Measurements from ENCODE around the gene CDYL. TPM values are rescaled to one million over a fixed set of nuclear protein-coding genes. Genes with fewer than 3 reads are reported as not detected.

CDYL gene
- total and polyA plus RNA-seq, 7 donors = 14.2 to 82.8 (median 37.9) TPM

- H3K4me3 ChIP-seq = no peak overlapping the region
- no peaks in the 10 kb centered on the region for H3K27me3 ChIP-seq
- peaks cover 0 to 17% (median 12%) of the 10 kb centered on the region in 4 donors for H3K4me1 ChIP-seq
- WGBS, 2 donors = 98 to 99% methylated on average over 2 of the region's 2 CpGs
- no peak overlapping the region for H3K27ac ChIP-seq
- no peak for DNase-seq
- no peaks in the 10 kb centered on the region for H3K36me3 ChIP-seq
- no peaks in the 10 kb centered on the region for H3K9me3 ChIP-seq
- TF ChIP-seq POLR2AphosphoS5 (IDR thresholded peaks at IDR 0.05) (no peak), CTCF (IDR thresholded peaks at IDR 0.05) (no peak), POLR2A (IDR thresholded peaks at IDR 0.05) (no peak), EP300 (IDR thresholded peaks at IDR 0.05) (no peak)
- intact Hi-C loops (cut with DNase I) = no loop called here
Observed at GRCh38 chr6:4816904-4817303, 40.7 kb downstream of the CDYL start.

GRCh38 chr6:4817551-4817950, 41.3 kb downstream of the CDYL start:
- no peaks in the 10 kb centered on the region for H3K9me3 ChIP-seq
- intact Hi-C loops (cut with DNase I) = no loop called here
- WGBS, 2 donors = 74 to 82% methylated on average over 4 of the region's 4 CpGs
- H3K27ac ChIP-seq = no peak overlapping the region
- no peaks in the 10 kb centered on the region for H3K27me3 ChIP-seq
- DNase-seq = no peak
- H3K4me1 ChIP-seq = peaks cover 0 to 14% (median 10%) of the 10 kb centered on the region in 4 donors
- TF ChIP-seq EP300 (IDR thresholded peaks at IDR 0.05) (no peak), CTCF (IDR thresholded peaks at IDR 0.05) (no peak), POLR2AphosphoS5 (IDR thresholded peaks at IDR 0.05) (no peak), POLR2A (IDR thresholded peaks at IDR 0.05) (no peak)
- H3K36me3 ChIP-seq = no peaks in the 10 kb centered on the region
- H3K4me3 ChIP-seq = no peak overlapping the region

GRCh38 chr6:4818272-4818938, 42.2 kb downstream of the CDYL start:
- Histone ChIP-seq H3K9me3 (no peaks in the 10 kb centered on the region), H3K27me3 (no peaks in the 10 kb centered on the region), H3K36me3 (no peaks in the 10 kb centered on the region), H3K4me3 (no peak overlapping the region), H3K4me1 (peaks cover 0 to 14% (median 10%) of the 10 kb centered on the region in 4 donors), H3K27ac (no peak overlapping the region)
- DNase-seq = no peak
- no peak for TF ChIP-seq EP300 (IDR thresholded peaks at IDR 0.05)
- no peak for TF ChIP-seq POLR2AphosphoS5 (IDR thresholded peaks at IDR 0.05)
- no peak for TF ChIP-seq POLR2A (IDR thresholded peaks at IDR 0.05)
- 91 to 94% methylated on average over 4 of the region's 4 CpGs for WGBS, 2 donors
- intact Hi-C loops (cut with DNase I) = no loop called here

GRCh38 chr6:4819706-4820283, 43.6 kb downstream of the CDYL start:
- no peak for DNase-seq
- intact Hi-C loops (cut with DNase I) = no loop called here
- no peak overlapping the region for H3K4me3 ChIP-seq
- H3K36me3 ChIP-seq = no peaks in the 10 kb centered on the region
- TF ChIP-seq CTCF (IDR thresholded peaks at IDR 0.05) = no peak
- no peak for TF ChIP-seq POLR2AphosphoS5 (IDR thresholded peaks at IDR 0.05)
- no peak for TF ChIP-seq POLR2A (IDR thresholded peaks at IDR 0.05)
- TF ChIP-seq EP300 (IDR thresholded peaks at IDR 0.05) = no peak
- no peak overlapping the region for H3K27ac ChIP-seq
- H3K27me3 ChIP-seq = no peaks in the 10 kb centered on the region
- no peaks in the 10 kb centered on the region for H3K9me3 ChIP-seq
- 71 to 83% methylated on average over 1 of the region's 1 CpG for WGBS, 2 donors
- H3K4me1 ChIP-seq = peaks cover 0 to 14% (median 10%) of the 10 kb centered on the region in 4 donors

- intact Hi-C loops (cut with DNase I) = no loop called here
- no peaks in the 10 kb centered on the region for H3K9me3 ChIP-seq
- H3K4me3 ChIP-seq = no peak overlapping the region
- 81 to 91% methylated on average over 5 of the region's 5 CpGs for WGBS, 2 donors
- H3K4me1 ChIP-seq = peaks cover 0 to 14% (median 10%) of the 10 kb centered on the region in 4 donors
- TF ChIP-seq CTCF (IDR thresholded peaks at IDR 0.05) (no peak), POLR2AphosphoS5 (IDR thresholded peaks at IDR 0.05) (peak in 2 of 4 donors; percentile 15 to 25)
- DNase-seq = no peak
- H3K27me3 ChIP-seq = no peaks in the 10 kb centered on the region
- no peaks in the 10 kb centered on the region for H3K36me3 ChIP-seq
- no peak overlapping the region for H3K27ac ChIP-seq
Observed at GRCh38 chr6:4820704-4821276, 44.6 kb downstream of the CDYL start.
